ENCODE results near the gene EEF1A2.

EEF1A2 gene

GRCh38 chr20:63498960-63499337 lies at the start of gene EEF1A2:
EEF1A2 (minus strand) TSS chr20:63499083; CDS start chr20:63497763, 1,320 bp downstream.
- in situ Hi-C loops (cut with HindIII; ENCODE audit: low pct_ligation_motif_present, low sequenced_read_pairs): no loop called here
- H3K27me3 ChIP-seq (replicated peaks): peaks cover 19% of the 10 kb centered on the region
- DNase-seq: no peak
- no peaks in the 10 kb centered on the region for H3K36me3 ChIP-seq (replicated peaks)
- H3K4me3 ChIP-seq (ENCODE audit: low read depth, low read length): no peak within 1 kb of the TSS
- TF ChIP-seq CTCF (IDR thresholded peaks at IDR 0.05; ENCODE audit: low read depth, low read length, missing control alignments): no peak
- H3K27ac ChIP-seq: no peak within 1 kb of the TSS

- DNase-seq: no peak
- in situ Hi-C loops (cut with HindIII; ENCODE audit: low pct_ligation_motif_present, low sequenced_read_pairs): no loop called here
- H3K4me3 ChIP-seq (ENCODE audit: low read depth, low read length): no peak overlapping the region
- no peak overlapping the region for H3K27ac ChIP-seq
- H3K36me3 ChIP-seq (replicated peaks): no peaks in the 10 kb centered on the region
- TF ChIP-seq CTCF (IDR thresholded peaks at IDR 0.05; ENCODE audit: low read depth, low read length, missing control alignments): no peak
- H3K27me3 ChIP-seq (replicated peaks): peaks cover 18% of the 10 kb centered on the region
Observed at GRCh38 chr20:63548542-63548941, 49.7 kb upstream of the EEF1A2 start.

DNA sequence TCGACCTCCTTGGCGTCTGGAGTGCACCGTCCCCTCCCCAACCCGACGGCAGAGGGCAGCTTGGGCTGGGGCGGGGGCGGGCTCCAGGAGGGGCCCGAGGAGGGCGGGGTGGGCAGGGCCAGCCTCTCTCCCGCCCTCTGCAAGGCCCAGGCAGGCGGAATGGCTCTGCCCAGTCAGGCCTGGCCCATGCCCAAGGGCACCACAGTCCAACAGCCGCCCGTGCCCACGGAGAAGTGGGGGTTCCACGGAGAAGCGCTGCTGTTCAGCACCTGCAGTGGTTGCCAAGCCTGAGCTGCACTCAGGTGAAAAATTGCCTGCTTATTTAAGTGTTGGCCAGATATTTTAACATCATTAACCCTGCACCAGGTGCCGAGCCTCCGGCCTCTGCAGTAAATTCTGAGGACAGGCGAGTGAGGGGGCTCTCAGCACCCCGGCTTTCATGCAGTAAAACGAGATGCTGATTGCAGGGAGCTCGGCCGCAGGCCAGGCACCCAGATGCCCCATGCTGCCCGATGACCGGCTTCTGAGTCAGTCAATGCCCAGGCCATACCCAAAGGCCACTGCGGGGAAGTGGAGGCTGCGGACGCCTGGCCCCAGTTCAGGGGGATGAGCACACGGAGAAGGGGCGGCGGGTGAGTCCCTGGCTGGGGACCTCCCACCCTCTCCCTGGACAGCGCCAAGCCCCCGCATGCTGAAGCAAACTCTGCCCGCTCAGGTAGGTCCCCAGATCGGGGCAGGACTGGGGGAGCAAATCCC lies 49.0 kb upstream of the EEF1A2 start, which contains the start of gene SRMS:
Gene SRMS, minus strand, starts transcription at position 25 of the 756 bp plus-strand sequence. CDS start 286 bp downstream, outside the sequence.
- TF ChIP-seq CTCF (IDR thresholded peaks at IDR 0.05; ENCODE audit: low read depth, low read length, missing control alignments): no peak
- in situ Hi-C loops (cut with HindIII; ENCODE audit: low pct_ligation_motif_present, low sequenced_read_pairs): no loop called here
- no peak for DNase-seq
- Histone ChIP-seq H3K36me3 (replicated peaks) (no peaks in the 10 kb centered on the region), H3K27me3 (replicated peaks) (peaks cover 18% of the 10 kb centered on the region), H3K4me3 (ENCODE audit: low read depth, low read length) (no peak within 1 kb of the TSS), H3K27ac (no peak within 1 kb of the TSS)

GRCh38 chr20:63546956-63547724 lies 48.3 kb upstream of the EEF1A2 start:
- in situ Hi-C loops (cut with HindIII; ENCODE audit: low pct_ligation_motif_present, low sequenced_read_pairs): no loop called here
- no peak overlapping the region for H3K4me3 ChIP-seq (ENCODE audit: low read depth, low read length)
- H3K36me3 ChIP-seq (replicated peaks): no peaks in the 10 kb centered on the region
- no peak for TF ChIP-seq CTCF (IDR thresholded peaks at IDR 0.05; ENCODE audit: low read depth, low read length, missing control alignments)
- peaks cover 18% of the 10 kb centered on the region for H3K27me3 ChIP-seq (replicated peaks)
- no peak for DNase-seq
- H3K27ac ChIP-seq: no peak overlapping the region

GRCh38 chr20:63546256-63546955 lies 47.5 kb upstream of the EEF1A2 start:
- in situ Hi-C loops (cut with HindIII; ENCODE audit: low pct_ligation_motif_present, low sequenced_read_pairs): no loop called here
- peaks cover 18% of the 10 kb centered on the region for H3K27me3 ChIP-seq (replicated peaks)
- no peak for DNase-seq
- H3K4me3 ChIP-seq (ENCODE audit: low read depth, low read length): no peak overlapping the region
- H3K36me3 ChIP-seq (replicated peaks): no peaks in the 10 kb centered on the region
- H3K27ac ChIP-seq: no peak overlapping the region
- TF ChIP-seq CTCF (IDR thresholded peaks at IDR 0.05; ENCODE audit: low read depth, low read length, missing control alignments): no peak

Measured in brain microvascular endothelial cell (primary cell).